GM18508 (cell line): ENCODE data around the gene RUBCNL.
"Not testable (repeated sequence)": the region's sequence is repeated elsewhere in the genome, so short reads cannot be mapped to it uniquely, and the experiment has no call there.

Experiments
- ATAC-seq: cut with Tn5 transposase; IDR thresholded peaks from one replicate; pipeline ENCODE4 v1.9.1; 2021; ENCODE audit warnings: moderate number of reproducible peaks; ENCODE audit not compliant: insufficient read depth, unreplicated experiment

The RUBCNL gene

DNA sequence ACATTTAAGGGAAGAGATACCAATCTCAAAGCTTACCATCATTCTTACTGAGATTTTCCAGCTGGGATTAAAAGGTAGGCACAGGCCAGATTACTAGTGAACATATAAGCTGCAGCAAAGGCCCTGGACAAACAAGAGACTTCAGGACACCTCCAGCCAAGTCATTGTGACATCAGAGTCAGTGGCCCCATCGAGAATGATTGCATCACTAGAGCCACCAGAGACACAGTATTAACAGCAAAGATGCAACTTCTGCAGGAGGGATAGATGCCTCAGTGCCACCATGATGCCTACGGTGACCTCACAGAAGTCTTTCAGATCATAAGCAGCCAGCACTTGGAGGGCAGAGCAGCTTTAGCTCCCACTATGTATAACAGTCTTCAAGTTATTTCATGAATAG, 8.6 kb downstream of the RUBCNL start:
- no peak for ATAC-seq

DNA sequence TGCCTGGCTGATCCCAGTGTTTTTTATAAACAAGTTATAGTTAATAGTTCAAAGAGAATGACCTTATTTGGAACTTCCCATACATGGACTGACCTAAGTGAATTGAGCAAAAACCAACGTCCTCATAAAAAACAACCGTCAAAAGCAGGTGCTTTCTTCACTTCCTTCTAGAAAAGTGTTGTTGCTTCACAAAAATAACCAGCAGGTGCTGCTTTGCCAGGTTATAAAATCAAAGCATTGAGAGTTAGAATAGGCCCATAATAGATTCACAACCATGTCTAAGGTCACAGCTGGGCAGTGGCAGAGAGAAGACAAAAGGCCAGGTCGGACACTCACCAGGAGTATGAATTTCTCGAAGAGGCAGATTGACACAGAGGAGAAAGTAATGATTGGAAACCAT, 9.5 kb downstream of the RUBCNL start:
- no peak for ATAC-seq

DNA sequence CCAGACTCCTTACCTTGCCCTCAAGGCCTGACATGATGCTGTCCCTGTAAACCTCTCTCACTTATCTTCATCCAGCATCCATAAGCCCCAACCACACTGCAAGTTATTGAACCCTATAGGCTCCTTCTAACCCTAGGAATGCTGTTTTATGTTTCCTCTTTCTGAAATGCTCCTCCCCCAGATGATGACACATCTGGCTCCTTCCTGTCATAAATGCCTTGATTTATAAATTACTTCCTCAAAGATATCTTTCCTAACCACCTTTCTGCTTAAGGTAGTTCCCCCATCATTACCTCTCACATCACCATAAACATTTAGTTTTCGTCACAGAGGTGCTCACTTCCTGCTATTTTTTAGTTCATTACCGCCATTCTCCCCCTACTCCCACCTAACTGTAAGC, 12.3 kb downstream of the RUBCNL start:
- ATAC-seq: no peak

DNA sequence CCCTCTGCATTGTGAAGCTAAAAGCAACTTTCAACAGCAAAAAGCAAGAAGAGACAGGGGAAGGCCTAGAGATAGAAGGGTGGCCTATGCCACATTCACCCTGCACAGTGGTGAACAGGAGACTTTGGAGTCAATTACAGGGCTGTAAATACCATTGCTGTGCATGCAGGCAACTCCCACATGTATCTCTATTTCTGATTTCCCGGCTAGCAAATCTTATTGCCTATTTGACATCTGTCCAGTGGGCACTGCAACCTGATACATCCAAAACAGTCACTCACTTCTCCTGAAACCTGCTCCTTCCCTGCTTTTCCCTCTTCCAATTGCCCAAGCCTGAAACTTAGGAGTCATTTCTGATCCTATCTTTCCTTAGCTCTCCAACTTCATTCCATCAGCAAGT, 13.4 kb downstream of the RUBCNL start:
- no peak for ATAC-seq

DNA sequence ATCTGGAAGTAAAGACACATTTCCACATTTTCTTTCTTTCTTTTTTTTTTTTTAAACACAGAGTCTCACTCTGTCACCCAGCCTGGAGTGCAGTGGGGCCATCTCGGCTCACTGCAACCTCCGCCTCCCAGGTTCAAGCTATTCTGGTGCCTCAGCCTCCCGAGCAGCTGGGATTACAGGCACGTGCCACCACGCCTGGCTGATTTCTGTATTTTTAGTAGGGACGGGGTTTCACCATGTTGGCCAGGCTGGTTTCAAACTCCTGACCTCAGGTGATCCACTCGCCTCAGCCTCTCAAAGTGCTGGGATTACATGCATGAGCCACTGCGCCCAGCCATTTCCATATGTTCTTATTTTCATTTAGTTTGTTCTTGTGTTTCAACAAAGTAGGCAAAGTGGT, 14.1 kb downstream of the RUBCNL start:
- not testable (repeated sequence) for ATAC-seq

DNA sequence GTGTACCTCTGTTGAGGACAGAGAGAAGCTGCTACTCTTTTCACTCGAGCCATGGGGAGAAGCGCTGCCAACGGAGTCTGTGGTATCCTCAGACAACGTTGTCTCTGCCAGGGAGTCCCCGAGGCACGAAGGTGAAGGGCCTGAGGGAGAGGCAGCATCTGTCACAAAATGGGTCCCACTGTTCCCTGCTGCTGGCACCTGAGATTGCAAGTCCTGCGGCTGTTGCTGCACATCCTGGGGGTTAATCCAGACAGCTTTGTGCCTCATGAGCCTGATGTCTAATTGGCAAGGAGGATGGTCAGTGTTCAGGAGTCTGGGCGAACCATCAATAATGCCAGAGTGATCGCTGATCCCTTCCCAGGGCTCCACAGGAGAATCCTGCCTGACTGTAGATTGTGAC, 15.0 kb downstream of the RUBCNL start:
- no peak for ATAC-seq

DNA sequence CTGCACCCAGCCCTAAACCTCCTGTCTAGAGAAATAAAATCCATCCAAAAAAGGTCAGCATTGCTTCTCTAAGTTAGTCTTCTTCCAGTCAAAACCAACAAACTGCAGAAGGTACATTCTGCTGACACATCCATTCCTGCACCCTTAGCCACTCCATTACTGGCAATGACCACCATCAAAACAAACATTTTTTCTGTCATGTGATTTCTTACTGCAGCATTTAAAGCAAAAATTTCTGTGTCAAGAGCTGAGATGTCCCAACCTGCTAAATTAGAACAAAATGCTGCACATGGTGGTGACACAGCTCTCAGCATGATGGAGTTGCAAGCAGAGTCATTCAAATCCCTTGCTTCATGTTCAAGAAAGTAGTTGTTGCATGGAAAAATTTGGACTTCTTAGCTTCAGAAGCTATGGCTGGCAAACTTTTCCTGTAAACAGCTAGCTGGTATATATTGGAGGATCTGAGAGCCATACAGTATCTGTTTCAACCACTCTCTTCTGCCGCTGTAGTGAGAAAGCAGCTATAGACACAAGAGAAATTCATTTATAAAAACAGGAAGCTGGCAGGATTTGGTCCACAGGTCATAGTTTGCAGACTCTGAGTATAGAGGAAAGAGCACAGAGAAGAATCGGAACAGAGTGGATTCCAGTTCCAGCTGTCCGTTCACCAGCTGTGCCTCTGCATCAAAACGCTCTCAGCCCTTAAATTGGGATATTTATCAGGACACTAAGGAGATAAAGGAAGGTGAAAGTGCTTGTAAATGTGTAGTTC, 17.4 kb downstream of the RUBCNL start:
- peak; percentile 50 for ATAC-seq

DNA sequence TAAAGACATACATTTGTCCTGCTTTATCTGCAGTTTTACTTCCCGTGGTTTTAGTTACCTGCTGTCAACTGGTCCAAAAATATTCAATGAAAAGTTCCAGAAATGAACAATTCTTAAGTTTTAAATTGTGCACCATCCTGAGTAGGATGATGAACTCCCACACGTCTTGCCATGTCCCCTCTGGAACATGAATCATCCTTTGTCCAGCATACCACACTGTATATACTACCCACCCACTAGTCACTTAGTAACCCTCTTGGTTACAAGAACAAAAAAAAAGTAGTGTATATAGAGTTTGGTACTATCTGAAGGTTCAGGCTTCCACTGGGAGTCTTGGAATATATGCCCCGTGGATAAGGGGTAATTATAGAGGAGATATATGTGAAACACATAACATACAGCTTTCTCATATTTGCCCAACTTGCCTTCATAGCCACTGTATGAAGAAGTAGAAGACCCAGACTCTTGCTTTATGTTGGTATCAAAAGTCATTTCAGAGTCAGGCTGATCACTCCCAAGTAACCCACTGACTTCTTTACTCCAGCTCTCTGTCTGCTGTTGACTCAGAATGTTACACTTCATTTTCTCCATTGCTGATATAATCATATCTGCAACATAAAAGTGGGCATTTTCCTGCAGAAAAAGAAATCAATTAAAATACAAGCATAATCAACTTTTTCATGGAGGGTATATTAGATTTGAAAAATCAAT, 19.3 kb downstream of the RUBCNL start:
- ATAC-seq: no peak

DNA sequence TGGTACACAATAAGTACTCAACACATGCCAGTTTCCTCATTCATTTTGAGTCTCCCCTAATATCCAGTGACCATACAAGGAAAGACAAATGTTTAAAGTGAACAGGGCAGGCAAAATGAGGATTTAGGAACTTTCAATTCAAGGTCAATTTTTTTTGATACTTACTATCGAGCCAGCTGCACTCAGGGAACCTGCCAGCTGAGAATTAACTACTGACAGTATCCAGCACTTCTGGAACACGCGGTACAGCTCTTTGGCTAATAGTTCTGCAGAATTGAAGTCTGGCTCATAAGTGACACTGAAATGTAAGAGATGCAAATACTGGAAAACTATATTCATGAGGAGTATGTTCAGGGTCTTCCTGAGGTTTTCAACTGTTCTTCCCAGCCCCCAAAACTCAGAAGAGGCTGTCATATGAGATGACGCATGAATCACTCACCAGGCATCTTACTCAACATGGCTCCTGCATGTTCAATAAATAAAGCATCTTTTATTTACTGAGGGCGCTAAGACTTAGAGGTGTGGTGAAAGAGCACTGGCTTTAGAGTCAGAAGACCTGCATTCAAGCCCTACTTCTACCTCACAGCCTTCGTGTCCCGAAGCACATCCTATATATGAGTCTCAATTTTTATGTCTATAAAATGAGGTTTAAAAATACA, 25.6 kb downstream of the RUBCNL start:
- ATAC-seq: no peak

DNA sequence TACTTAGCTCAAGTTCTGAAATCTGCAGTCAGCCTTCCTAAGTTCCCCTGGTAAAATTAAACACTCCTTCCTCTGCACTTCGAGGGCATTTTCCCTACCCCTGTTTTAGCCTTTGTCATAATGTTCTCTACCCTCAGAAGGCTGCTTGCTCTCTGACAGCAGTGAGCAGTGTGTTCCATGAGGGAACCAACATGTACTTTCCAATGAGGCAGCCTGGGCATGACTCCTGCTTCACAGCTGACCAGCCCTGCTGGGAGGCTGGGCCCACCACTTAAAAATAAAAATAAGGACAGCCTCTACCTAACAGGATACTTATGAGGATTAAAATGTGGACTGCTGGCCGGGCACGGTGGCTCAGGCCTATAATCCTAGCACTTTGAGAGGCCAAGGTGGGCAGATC, 26.4 kb downstream of the RUBCNL start:
- no peak for ATAC-seq

DNA sequence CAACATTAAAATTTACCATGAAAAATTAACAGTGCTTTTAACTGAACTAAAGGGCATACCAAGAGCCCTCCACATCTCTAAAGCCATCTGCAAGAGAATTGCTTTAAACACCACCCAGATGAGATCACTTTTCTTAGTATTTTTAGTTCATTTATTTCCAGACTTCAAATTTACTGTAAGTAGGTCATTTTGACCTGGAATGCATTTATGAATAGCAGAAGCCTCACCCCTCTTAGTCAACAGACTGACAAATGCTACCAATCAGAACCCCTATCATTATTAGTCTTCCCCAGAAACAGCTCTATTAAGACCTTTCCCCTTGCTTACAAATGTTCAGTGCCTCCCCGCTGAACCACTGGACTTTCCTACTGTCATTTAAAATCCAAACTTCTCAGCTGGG, 27.3 kb downstream of the RUBCNL start:
- ATAC-seq: no peak

DNA sequence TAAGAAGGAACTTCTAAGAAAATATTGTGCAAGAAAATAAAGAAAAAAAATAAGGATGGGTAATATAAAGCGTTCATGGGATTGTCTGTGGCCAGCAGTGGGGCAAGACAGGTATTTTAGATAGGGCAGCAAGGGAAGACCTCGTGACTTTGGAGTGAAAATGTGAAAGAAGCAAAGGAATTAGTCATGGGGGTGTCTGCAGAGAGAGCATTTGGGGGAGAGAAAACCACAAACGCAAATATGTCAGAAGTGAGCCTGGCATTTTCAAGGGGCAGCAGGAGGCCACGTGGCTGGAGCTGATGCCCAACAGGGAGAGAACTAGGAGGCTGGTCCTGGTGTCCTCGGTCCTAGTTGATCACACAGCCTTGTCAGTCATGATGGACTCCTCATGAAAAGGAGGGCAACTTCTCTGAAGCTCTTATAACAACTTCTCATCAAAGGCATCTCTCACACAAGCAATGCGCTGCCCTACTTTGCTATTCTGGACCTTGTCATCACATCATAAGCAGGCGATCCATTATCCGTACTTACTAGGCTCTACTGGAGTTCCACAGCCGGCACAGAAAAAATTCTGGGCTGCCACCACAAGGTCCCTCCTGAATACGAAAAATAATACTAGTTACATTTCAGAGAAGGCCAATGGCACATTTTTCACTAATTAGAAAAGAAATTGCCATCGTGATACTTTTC, 31.0 kb downstream of the RUBCNL start:
- ATAC-seq: no peak

DNA sequence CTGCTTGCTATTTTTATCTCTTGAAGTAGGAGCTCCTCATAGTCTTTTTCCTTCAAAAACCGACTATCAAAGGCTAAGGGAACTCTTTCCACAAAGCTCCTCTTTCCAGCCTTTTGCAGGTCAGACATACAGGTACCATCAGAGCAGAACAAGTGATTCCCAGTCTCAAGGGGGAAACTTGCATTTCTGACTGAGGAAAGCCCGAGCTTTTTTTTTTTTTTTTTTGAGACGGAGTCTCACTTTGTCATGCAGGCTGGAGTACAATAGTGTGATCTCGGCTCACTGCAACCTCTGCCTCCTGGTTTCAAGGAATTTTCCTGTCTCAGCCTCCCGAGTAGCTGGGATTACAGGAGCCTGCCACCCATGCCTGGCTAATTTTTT, 32.0 kb downstream of the RUBCNL start:
- no peak for ATAC-seq

DNA sequence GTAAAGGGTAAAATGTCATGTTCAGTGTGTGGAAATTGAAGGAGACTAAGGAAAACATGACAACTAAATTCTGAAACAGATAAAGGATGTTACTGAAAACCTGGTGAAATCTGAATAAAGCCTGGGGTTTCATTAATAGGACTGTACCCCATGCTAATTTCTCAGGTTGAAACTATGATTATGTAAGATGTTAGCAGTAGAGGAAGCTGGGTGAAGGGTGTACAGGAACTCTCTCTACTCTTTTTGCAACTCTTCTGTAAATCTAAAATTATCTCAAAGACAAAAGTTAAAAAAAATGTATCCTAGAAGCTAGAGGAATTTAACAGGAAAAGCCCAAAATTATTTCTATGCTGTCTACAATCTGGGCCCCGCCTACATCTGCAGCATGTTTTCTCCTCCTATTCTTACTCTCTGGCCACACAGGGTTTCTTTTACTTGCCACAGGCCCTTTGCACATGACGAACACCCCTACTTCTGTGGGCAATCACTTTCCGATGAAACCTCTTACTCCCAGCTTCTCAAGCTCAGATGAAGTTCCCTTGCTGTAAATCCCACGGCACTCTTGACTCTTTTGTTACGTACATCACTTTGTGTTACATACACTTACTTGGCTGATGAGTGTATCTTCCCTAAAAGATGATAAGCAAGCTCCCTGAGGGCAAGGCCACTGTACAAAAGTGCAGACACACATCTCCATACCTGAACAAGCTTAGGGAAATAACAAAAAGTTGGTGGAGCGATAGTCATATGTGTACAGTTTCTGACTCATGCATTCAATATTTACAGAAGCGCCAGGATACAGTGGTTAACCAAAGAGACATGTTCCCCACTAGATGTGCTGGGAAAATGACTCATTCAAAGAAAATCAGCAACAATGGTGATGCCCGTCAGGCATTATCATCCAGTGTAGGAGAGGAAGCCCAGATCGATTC, 32.6 kb downstream of the RUBCNL start:
- ATAC-seq: no peak

DNA sequence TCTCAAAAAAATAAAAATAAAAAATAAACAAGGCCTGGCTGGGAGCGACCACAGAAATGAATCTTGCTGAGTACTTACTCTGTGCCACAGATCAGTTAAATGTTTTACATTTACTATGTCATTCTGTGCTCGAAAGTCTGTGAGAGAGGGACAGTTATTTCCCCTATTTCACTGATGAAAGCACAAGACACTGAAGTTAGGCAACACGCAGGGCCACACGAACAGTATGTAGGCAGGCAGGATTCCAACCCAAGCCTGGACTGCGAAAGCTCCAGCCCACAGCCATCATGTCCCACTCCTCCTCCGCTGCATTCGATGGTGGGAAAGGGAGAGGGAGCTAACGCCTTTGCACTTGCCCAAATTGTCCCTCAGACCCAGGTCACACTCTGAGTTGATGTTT, 34.2 kb downstream of the RUBCNL start:
- ATAC-seq: no peak

DNA sequence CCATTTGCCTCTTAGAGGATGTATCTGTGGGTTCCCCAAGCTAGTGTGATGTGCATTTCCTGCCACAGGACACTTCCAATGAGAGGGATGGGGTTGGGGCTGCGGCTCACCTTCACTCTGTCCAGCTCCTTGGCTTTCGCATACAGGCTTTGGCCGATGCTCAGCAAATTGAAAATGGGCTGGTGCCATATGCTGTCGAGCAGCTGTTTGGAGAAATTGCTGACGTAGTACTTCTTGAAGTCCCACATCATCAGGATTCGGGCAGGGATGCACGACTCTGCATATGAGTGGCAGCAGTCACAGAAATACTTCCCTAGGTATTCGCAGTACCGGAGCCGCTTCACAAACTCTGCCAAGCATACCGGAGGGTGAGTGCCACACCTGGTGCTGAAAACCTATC, 37.0 kb downstream of the RUBCNL start:
- no peak for ATAC-seq

DNA sequence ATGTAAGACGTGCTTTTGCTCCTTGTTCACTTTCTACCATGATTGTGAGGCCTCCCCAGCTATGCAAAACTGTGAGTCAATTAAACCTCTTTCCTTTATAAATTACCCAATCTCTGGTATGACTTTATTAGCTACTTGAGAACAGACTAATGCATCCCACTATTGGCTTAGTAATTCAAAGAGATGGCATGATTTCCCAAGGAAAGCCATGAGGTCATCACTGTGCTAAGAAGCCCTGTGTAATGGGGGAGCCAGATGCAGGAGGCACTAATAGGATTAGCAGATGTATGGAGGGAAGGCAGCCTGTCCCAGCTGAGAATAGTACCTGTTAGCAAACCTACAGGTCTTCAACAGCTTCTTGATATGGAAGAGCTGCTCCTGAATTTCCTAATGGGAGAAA, 38.1 kb downstream of the RUBCNL start:
- no peak for ATAC-seq

DNA sequence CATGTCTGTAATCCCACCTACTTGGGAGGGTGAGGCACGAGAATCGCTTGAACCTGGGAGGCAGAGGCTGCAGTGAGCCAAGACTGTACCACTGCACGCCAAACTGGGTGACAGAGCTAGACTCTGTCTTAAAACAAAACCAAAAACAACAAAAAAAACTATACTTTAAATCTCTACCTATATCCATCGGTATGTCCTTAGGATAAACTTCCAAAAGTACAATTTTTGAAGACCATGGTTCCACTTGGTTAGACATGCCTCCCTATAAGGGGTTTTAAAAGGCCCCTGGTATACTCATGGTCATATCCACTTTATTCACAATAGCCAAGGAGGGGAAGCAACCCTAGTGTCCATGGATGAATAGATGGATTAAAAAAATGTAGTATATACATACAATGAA, 39.8 kb downstream of the RUBCNL start:
- no peak for ATAC-seq

DNA sequence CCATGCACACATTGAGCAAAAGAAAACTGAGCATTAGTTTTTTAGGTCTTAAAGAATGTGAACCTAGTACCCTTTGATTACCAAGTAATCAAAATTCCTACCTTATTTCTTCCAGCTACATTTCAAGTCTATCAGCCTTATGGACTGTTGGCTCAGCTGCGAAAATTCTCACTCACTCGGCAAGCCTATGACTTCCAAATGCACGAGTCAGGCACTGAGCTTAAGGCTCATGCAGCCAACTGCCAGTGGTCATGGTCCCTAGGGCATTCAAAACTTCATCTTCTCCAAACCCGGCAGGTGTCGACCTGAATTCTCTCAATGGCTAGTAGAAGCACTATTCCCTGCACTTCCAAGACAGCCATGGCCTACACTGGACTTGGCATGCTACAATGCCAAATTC, 41.2 kb downstream of the RUBCNL start:
- no peak for ATAC-seq

DNA sequence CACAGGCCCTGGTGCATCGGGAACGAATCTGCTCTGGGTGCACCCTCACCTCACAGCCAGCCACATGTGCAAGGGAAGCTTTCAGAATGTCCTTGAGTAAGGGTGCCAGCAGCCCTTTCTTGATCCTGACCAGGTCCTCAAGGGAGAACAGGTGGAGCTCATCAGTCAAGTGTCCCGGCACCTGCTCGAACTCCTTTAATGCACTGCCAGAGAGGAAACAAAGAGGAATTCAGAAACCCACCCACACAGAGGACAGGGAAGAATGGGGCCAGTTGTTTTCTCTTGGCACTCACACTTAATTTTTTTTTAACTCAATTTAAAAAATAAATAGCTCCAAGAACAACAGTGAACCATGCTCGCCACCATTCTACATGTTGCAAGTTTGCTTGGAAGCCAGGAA, 41.7 kb downstream of the RUBCNL start:
- no peak for ATAC-seq
